OCI-LY1 (cell line): ENCODE data around the gene KCNIP3.
"Not testable (repeated sequence)": the region's sequence is repeated elsewhere in the genome, so short reads cannot be mapped to it uniquely, and the experiment has no call there.

Experiments used
- H2AFZ ChIP-seq: fragments of 200-600 bp; sonication (generic), shearing (Covaris generic); 2 replicates; pipeline ENCODE4 v1.6.0; 2014; ENCODE audit warnings: antibody characterized with exemption, mild to moderate bottlenecking, low read length
- H3F3A ChIP-seq: fragments of 200-600 bp; sonication (generic), shearing (Covaris generic); 2 replicates; pipeline ENCODE4 v1.6.0; 2014; ENCODE audit warnings: mild to moderate bottlenecking, antibody characterized with exemption, low read length, moderate library complexity; ENCODE audit not compliant: insufficient read depth
- H3K27ac ChIP-seq: fragments of 200-600 bp; sonication (generic); 2 replicates; pipeline ENCODE4 v1.5.1; 2014; ENCODE audit warnings: low read length, mixed run types, mild to moderate bottlenecking, low read depth; ENCODE audit not compliant: poor library complexity, severe bottlenecking
- H3K27me3 ChIP-seq: fragments of 200-600 bp; sonication (generic); 2 replicates; pipeline ENCODE4 v1.6.0; 2014; ENCODE audit warnings: antibody characterized with exemption, mild to moderate bottlenecking, low read length, moderate library complexity; ENCODE audit not compliant: insufficient read depth
- H3K36me3 ChIP-seq: fragments of 200-600 bp; sonication (generic); 2 replicates; pipeline ENCODE4 v1.6.1; 2014; ENCODE audit warnings: mild to moderate bottlenecking, antibody characterized with exemption, low read length, moderate library complexity, mixed read lengths; ENCODE audit not compliant: insufficient read depth
- H3K4me1 ChIP-seq: fragments of 200-600 bp; sonication (generic); 2 replicates; pipeline ENCODE4 v1.5.1; 2014; ENCODE audit warnings: mild to moderate bottlenecking, low read length, moderate library complexity; ENCODE audit not compliant: insufficient read depth, severe bottlenecking
- H3K4me2 ChIP-seq: fragments of 200-600 bp; sonication (generic), shearing (Covaris generic); 2 replicates; pipeline ENCODE4 v1.6.1; 2014; ENCODE audit warnings: low read length
- H3K4me3 ChIP-seq: fragments of 200-600 bp; sonication (generic); 2 replicates; pipeline ENCODE4 v1.5.1; 2014; ENCODE audit warnings: low read length, low read depth, mild to moderate bottlenecking, mixed read lengths; ENCODE audit not compliant: poor library complexity, severe bottlenecking
- H3K79me2 ChIP-seq: fragments of 200-600 bp; shearing (Covaris generic); 2 replicates; pipeline ENCODE4 v1.6.1; 2016; ENCODE audit warnings: mixed run types, low read length, mixed read lengths; ENCODE audit not compliant: insufficient read depth
- H3K9ac ChIP-seq: fragments of 200-600 bp; sonication (generic), shearing (Covaris generic); 2 replicates; pipeline ENCODE4 v1.6.1; 2014; ENCODE audit warnings: mild to moderate bottlenecking, low read length, mixed read lengths
- H3K9me2 ChIP-seq: fragments of 200-600 bp; sonication (generic), shearing (Covaris generic); 2 replicates; pipeline ENCODE4 v1.6.1; 2014; ENCODE audit warnings: low read depth, mild to moderate bottlenecking, low read length, mixed read lengths
- H3K9me3 ChIP-seq: fragments of 200-600 bp; shearing (Covaris generic); 2 replicates; pipeline ENCODE4 v1.6.1; 2014; ENCODE audit warnings: low read length, mixed read lengths
- H4K20me1 ChIP-seq: fragments of 200-600 bp; sonication (generic), shearing (Covaris generic); 2 replicates; pipeline ENCODE4 v1.6.0; 2016; ENCODE audit warnings: mild to moderate bottlenecking, low read length; ENCODE audit not compliant: insufficient read depth
- EZH2 ChIP-seq: fragments of 200-600 bp; sonication (generic), shearing (Covaris generic); IDR thresholded peaks from 2 replicates; pipeline ENCODE4 v1.8.0; 2017; ENCODE audit warnings: borderline replicate concordance, mixed run types, mild to moderate bottlenecking, antibody characterized with exemption, low read length, moderate library complexity, mixed read lengths
- TF ChIP-seq, protein P1 (sequence below): fragments of 200-600 bp; sonication (generic), shearing (Covaris generic); IDR thresholded peaks from 2 replicates; pipeline ENCODE4 v1.5.1; 2017; ENCODE audit warnings: mild to moderate bottlenecking, antibody characterized with exemption, low read length, moderate library complexity, mixed read lengths

KCNIP3 gene

DNA sequence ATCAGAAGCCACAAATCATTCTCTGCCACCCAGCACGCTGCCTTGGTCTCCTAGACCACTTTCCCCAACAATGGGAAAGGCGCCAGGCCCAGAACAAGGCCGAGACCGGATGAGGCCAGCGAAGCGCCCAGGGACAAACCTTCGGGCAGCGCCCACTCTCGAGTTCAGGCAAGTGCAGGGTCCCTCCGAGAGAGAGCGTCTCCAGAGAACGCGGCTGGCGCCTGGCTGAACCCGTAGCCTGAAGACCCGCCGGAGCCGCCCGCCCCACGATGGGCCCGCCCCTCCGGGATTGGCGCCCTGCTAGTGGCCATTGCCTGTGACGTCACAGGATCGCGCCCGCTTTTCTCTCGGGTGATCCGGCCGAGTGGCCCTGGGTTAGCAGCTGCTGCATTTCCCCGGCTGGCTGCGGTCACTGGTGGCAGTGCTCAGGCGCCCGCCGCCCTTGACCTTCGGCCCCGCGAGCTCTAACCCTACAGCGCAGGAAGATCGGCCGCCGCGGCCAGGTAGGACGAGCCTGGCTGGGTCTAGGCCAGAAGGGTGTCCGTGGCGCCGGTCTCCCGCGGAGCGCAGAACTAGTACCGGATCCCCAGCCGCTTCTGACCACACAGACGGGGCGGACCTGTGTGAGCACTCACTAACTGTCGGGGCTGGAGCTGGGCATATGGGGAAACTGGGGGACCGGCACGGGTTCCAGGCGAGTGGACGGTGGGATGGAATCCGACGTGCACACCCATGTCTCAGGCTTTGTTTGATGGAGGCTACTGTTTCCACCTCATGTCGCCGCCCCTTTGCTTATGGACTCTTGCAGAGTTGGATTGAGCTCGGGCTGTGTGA, 105.4 kb downstream of the KCNIP3 start, which contains the start of gene FAHD2A:
Gene FAHD2A (plus strand): TSS at position 339 of the 834 bp plus-strand sequence. CDS start 2,851 bp downstream, outside the sequence.
- TF ChIP-seq, protein P1, sequence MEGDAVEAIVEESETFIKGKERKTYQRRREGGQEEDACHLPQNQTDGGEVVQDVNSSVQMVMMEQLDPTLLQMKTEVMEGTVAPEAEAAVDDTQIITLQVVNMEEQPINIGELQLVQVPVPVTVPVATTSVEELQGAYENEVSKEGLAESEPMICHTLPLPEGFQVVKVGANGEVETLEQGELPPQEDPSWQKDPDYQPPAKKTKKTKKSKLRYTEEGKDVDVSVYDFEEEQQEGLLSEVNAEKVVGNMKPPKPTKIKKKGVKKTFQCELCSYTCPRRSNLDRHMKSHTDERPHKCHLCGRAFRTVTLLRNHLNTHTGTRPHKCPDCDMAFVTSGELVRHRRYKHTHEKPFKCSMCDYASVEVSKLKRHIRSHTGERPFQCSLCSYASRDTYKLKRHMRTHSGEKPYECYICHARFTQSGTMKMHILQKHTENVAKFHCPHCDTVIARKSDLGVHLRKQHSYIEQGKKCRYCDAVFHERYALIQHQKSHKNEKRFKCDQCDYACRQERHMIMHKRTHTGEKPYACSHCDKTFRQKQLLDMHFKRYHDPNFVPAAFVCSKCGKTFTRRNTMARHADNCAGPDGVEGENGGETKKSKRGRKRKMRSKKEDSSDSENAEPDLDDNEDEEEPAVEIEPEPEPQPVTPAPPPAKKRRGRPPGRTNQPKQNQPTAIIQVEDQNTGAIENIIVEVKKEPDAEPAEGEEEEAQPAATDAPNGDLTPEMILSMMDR = no peak
- no peak for TF ChIP-seq EZH2
- Histone ChIP-seq H2AFZ (no peak within 1 kb of the TSS), H3K27me3 (no peaks in the 10 kb centered on the region), H3K27ac (no peak within 1 kb of the TSS), H3K4me1 (peaks cover 17% of the 10 kb centered on the region), H3K79me2 (no peaks in the 10 kb centered on the region), H3K4me2 (peak within 1 kb of the TSS; percentile 70), H3K36me3 (peaks cover 5% of the 10 kb centered on the region), H3K9me3 (no peaks in the 10 kb centered on the region), H3K9me2 (no peaks in the 10 kb centered on the region), H3F3A (no peaks in the 10 kb centered on the region), H3K4me3 (peak within 1 kb of the TSS; percentile 90), H4K20me1 (no peaks in the 10 kb centered on the region), H3K9ac (peak within 1 kb of the TSS; percentile 84)

DNA sequence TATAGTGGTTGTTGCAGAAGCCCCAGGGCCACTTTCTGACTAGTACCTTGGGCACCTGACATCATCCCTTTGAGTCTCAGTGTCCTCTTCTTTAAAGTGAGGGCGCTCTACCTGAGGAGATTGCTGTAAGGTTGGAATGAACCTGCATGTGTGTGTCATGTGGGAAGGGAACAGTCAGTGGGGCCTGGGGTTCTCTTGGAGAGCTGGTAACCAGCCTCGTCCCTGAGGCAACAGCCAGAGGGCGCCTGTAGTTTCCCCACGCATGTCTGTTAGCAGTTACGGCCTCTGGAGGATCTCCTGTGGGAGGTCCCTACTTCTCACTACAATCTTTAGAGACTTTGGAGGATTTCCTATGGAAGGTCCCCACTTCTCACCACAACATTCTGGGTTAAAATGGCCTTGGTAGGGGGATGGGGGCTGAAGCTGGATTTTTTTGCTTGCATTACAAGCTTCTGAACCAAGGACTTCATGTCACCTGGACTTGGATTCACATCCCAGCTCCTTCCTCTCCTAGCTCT, 106.1 kb downstream of the KCNIP3 start:
- H3K4me3 ChIP-seq = peak overlapping the region; percentile 90
- peaks cover 17% of the 10 kb centered on the region for H3K4me1 ChIP-seq
- H4K20me1 ChIP-seq, H2AFZ ChIP-seq, H3K79me2 ChIP-seq, H3K36me3 ChIP-seq, H3K9me2 ChIP-seq, H3K27ac ChIP-seq, H3K27me3 ChIP-seq, H3K9me3 ChIP-seq, H3F3A ChIP-seq: not testable (repeated sequence)
- H3K9ac ChIP-seq = peak overlapping the region; percentile 84
- TF ChIP-seq, protein P1 = peak; percentile 50
- peak overlapping the region; percentile 70 for H3K4me2 ChIP-seq

DNA sequence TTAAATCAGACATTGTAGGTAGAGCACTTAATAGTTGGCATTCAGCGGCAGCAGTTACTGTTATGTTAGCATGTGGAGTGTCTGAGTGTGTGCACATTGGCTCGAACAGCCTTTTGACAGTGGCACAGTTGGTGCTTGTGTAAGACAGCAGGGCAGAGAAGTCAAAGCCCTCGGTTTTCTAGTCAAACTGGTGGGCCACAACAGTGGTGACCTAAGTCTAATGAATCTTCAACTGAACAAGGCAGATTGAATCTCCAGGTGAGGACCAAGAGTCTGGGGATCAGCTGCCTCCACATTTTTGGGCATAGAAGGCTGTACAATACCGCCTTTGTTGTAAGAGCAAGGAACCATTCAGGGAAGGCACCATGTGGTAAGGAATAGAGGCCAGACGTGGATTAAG, 106.7 kb downstream of the KCNIP3 start:
- H3K4me3 ChIP-seq = peak overlapping the region; percentile 90
- H3K4me2 ChIP-seq = peak overlapping the region; percentile 70
- H3K79me2 ChIP-seq, H2AFZ ChIP-seq, H3K9me3 ChIP-seq, H3F3A ChIP-seq, H3K27ac ChIP-seq, H4K20me1 ChIP-seq, H3K9me2 ChIP-seq, H3K36me3 ChIP-seq, H3K27me3 ChIP-seq: not testable (repeated sequence)
- H3K4me1 ChIP-seq = peaks cover 17% of the 10 kb centered on the region
- peak overlapping the region; percentile 84; the same call in 1 of the 2 replicates for H3K9ac ChIP-seq

DNA sequence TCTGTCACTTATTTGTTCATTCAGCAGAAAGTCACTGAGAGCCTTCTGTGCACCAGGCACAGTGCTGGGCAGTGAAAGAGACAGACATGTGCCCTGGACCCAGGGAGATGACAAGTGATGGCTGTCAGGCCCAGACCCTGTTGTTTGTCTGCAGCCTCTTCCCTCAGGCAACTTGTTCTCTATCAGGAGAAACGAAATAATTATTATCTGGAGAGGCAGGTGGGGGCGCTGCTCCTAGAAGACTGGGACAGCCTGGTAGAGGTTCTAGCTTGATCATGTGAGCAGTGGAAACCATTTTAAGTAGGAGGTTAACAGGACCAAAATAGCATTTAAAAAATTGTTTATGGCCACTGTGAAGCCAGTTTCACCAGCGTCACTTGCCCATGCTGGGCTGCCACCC, 107.5 kb downstream of the KCNIP3 start:
- not testable (repeated sequence) for H3K4me3 ChIP-seq, H3K27ac ChIP-seq, H3K9ac ChIP-seq, H3K9me3 ChIP-seq, H3K36me3 ChIP-seq, H2AFZ ChIP-seq, H3K79me2 ChIP-seq, H3K27me3 ChIP-seq, H3K9me2 ChIP-seq, H3F3A ChIP-seq, H4K20me1 ChIP-seq, H3K4me2 ChIP-seq
- H3K4me1 ChIP-seq = peaks cover 17% of the 10 kb centered on the region

DNA sequence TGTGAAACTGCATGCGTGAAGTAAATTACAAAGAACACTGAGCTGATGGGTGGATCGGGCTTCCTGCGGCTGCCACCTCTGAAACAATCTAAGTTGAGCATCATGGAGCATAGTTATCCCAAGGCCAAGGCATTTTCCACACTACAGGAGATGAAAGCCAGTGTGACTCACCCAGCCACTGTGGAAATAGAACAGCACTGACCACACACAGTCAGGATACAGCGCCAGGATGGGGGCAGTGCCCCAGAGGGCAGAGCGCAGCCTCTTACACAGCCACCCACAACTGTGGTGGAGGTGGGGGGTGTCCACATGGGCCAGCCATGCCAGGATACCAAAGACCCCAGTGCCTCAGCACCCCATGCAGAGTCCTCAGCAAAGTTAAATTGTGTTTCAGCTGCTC, 114.1 kb downstream of the KCNIP3 start:
- H2AFZ ChIP-seq, H4K20me1 ChIP-seq, H3K4me3 ChIP-seq, H3K9ac ChIP-seq, H3K79me2 ChIP-seq, H3K36me3 ChIP-seq, H3F3A ChIP-seq, H3K9me3 ChIP-seq, H3K4me1 ChIP-seq, H3K4me2 ChIP-seq, H3K27ac ChIP-seq, H3K27me3 ChIP-seq, H3K9me2 ChIP-seq: not testable (repeated sequence)
